Superior temporal gyrus (tissue), 1 donor: ENCODE results near the gene VGLL1.

Source experiments
- DNase-seq: peaks from one replicate; pipeline ENCODE4 v3.0.0-alpha.2; 2016; ENCODE audit errors: extremely low spot score

Gene VGLL1

DNA sequence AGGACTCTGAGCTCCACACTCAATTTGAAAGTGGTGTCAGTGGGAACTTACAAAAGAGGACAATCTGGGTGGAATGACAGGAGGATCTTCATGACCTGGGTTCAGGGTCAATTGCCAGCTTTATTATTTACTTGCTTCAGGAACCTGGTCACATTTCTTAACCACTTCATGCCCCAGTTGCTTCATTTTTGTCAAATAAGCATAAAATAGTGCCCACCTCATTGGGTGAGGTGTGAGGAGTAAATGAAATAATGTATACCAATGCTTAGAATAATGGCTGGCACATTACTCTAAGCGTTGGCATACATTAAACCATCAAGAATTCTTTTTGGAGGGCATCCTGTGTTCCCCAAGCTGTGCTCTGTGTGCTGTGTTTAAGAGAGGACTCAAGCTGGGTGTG lies 19.4 kb downstream of the VGLL1 start:
- no peak for DNase-seq

DNA sequence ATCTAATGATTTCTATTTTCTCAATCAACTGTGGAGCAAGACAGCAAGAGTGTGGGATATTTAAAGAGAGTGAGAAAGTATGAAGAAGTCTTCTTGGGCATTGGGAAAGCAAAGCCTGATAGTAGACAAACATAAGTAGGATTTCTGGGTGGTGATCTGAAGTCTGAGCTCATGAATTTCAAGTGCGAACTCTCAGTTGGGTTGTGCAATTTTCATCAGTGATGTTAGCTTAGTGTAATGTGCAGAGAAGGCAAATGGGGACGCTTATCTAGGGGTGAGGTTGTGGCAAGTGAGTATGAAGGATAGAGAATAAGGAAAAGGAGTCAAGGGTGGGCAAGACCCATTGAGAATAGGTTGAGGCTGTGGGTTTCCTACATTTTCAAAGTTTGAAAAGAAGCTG lies 23.7 kb downstream of the VGLL1 start:
- DNase-seq = no peak

DNA sequence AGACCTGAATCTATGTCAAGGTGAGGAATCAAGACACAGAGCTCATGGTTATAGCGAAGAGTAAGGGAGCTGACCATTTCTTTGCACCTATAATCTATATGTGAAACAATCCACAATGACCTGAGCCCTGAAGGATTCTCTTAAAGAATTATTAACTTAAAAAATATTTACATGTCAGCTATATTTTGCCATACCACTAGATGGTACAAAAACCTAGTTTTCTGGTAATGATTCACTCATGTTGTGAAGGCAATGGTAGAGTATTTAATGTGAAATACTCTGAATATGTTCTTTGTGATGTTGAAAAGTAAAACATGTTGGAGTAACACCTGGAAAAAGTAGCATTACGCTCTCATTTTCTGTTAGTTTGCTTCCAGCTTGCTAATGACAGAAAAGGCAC lies 40.0 kb downstream of the VGLL1 start:
- DNase-seq = no peak

DNA sequence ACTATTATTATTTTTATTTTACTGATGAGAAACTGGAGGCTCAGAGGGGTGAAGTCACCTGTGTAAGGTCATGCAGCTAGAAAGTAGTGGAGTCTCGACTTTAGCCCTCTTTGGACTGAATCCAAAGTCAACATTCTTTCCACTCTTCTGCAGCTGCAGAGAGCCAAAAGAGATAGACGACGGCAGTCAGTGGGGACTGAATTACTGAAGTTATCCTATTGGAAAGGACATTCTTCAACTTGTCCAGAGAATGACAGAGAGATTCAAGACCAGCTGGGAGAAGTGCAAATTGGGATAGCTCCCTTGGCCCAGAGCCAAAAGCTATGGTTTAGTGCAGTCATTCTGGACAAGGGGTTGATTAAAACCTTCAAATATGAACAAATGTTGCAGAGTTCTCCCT lies 42.5 kb downstream of the VGLL1 start:
- no peak for DNase-seq

DNA sequence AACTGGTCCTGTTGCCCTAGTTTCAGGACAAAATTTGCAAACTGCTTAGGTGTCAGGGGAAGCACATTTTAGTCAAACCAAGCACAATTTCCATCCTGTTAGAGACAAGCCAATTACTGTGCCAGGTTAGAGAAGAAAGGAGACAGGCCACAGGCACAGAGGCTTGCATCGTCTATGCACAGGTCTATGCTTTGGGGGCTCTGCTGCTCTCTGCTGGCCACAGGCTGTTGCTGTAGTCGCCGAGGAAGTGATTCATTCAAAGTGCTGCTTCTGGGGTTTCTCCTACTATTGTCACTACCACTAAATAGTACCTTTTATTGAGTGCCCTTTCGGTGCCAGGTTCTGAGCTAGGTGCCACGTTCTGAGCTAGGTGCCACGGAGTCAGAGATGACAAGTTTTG lies 45.5 kb downstream of the VGLL1 start:
- DNase-seq = peak; percentile 42

DNA sequence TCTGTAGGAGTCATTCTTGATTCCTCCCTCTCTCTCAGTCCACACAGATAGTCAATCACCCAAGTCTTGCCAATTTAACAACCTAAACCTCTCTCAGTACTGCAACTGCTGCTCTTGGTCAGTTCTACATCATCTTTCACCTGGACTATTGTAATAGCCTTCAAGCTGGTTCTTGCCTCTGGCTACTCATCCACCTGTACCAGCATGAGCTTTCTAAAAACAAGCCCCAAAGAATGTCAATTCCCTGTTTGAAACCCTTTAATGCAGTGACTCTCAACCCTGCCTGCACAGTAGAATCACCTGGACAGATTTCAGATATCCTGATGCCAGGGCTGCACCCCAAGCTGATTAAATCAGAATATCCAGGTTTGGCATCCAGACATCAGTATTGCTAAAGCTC lies 48.3 kb downstream of the VGLL1 start:
- no peak for DNase-seq

DNA sequence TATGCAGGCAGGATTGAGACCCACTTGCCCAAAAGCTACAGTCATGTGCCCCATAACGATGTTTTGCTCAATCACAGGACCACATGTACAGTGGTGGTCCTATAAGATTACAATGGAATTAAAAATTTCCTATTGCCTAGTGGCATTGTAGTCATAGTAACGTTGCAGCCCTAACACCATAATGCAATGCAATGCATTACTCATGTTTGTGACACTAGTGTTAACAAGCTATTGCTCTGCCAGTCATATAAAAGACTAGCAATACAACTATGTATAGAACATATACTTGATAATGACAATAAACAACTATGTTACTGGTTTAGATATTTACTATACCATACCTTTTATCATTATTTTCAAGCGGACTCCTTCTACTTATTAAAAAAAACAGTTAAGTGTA lies 50.6 kb downstream of the VGLL1 start:
- no peak for DNase-seq

DNA sequence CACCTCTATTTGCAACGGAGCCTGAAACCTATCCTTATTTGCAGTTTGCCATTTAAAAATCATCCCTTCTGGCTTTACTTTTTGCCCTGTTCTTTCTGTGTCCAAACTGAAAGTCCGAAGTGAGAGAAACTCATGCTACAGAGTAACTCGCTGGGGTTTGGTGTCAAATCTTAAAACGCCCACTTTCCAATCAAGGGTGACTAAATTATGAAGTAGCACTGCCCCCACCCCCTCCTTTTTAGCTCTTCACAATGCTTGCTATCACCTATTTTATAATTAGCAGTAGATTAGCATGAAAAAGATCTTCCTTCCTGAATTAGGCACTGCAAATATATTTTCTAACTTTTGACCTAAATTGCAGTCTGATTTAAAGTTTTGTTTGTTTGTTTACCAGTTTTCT lies 52.5 kb downstream of the VGLL1 start:
- DNase-seq = no peak

DNA sequence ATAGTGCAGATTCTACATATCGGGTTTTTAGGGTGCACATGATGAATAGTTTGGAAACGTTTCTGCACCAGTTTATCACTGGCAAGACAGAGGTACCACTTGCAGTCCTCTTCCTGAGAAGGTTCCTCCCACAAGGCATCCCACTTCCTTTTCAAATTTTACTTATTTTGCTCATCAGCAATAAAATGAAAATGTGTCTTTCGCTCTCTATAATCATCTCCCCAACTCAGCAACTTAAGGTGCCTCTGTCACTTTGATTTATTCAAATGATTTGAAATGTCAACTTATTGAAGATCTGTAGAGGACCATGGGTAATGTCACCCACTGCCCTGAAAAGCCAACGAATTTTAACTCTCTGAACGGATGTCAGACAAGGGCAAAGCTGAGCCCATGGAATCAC lies 53.2 kb downstream of the VGLL1 start:
- DNase-seq = no peak

DNA sequence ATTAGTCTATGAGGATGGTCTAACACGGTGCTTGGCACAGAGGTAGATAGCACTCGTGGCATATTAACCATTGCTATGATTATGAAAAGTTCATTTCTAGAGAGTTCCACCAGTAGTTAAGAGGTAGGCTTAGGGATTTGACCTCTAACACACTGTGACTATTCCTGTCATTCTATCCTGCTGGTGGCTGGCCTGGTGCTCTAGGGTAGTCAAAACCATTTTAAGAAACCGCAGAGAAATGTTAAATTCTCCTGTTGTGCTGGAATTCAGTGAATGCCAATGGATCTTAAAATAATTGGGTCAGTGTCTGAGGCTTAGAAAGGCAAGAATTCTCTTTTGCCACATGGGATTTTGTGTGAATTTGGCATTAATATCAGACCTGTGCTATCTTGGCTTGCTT lies 53.9 kb downstream of the VGLL1 start:
- no peak for DNase-seq

DNA sequence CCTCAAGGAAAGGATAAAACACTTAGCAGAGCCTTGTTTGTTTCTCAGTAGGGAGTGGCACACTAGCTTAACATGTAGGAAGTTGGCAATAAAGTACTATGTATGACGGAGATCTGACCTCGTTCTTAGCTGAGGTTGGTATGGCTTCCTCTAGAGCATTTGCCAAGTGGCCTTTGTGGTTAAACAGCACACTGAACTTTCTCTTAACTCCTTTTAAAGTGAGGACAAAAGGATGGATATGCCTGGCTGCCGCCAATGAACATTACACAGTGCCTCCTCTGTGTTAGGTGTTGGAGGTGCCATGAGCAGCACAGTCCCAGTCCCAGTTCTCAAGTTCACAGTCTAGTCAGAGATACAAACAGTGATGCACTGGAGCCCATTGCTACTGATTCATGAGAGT lies 54.4 kb downstream of the VGLL1 start:
- no peak for DNase-seq

DNA sequence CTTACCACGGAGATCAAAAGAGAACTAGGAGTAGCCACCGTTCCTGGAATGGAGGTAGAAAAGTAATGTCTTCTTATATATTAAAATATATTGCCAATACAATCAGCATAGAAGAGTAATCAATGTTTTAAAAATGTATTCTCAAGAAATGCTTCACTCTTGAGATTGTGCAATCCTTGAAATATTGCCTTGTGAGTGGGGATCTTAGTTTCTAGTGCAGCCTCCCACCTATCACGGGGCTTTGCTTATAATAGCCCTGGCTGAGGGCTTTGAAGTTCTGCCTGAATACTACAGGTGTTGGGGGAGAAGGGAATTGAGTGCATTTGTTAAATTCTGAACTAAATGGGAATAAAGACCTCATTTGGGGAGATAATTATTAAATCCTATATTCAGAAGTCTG lies 55.5 kb downstream of the VGLL1 start:
- no peak for DNase-seq

DNA sequence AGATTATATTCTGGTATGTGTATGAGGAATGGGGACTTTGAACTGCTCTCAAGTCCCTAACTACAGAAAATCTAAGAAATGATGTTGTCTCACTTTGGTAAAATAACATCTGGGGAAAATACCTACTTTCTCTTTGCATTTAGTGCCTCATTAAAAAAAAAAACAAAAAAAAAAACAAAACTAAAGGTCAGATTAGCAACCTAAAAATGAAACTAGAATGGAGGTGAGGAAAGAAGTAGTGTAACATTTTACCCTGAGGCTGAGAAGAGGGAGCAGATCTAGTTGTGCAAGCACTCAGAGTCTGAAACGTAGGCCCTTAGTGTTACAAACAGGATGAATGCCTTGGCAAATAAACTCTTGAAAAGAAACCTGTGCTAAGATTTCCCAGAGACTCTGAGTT lies 56.0 kb downstream of the VGLL1 start:
- DNase-seq = no peak

DNA sequence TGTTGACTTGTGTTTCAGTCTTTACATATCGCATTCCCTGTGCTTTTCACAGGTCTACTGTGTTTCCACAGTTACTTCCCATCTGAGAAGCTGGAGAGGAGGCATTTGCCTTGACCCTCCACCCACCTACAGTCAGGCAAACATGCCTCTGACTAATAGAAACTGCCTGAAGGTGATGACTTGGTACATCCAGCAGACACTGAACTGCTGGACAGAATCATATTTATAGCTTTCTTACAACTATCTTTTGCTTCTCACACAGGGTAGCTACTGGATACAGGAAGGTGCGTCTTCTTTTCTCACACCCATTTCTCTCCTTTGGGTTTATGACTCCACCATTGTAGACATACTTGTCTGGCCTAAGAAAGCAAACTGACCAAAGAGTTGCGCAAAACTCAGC lies 58.0 kb downstream of the VGLL1 start:
- no peak for DNase-seq

DNA sequence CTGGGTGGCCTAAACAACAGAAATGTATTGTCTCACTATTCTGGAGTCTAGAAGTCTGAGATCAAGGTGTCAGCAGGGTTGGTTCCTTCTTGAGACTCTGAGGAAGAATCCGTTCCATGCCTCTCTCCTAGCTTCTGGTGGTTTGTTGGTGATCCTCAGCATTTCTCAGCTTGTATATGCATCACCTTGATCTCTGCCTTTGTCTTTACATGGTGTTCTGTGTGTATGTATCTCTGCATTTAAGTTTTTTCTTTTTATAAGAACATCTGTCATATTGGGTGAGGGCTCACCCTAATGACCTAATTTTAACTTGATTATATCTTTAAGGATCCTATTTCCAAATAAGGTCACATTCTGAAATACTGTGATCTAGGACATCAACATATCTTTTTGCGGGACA lies 65.3 kb downstream of the VGLL1 start:
- no peak for DNase-seq

DNA sequence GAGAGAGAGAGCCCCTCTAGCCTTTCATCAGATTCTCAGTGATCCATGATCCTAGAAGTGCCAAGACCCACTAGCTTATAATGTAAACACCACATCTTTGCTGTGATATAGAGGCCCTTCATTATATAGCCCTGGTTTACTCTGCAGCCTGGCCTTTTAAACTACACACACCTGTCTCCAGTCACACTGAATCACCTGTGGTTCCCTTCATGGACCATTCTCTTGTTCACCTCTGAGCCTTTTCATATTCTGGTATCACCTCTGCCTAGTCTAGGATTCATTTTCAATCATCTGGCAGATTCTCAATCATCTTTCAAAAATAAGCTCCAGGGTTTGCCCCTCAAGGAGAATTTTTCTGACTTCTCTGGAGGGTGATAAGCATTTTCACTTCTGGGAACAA lies 65.9 kb downstream of the VGLL1 start:
- DNase-seq = no peak

DNA sequence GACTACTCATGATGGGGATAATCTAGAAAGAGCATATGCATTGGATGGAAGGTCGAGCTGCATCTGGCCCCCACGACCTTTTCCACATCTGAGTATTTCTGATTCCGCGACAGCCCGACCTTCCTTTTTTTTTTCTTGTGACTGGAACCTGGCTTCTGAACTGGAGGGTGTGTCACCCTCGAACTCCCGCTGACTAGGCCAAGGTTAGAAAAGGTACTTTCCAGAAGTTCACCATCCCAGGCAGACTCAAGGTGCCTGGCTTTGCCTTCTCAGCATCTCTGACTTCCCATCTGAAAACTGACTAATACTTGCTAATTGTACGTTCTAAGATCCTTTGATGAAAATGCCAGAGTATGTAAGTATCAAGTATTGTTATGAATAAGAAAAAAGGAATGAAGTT lies 66.6 kb downstream of the VGLL1 start:
- DNase-seq = no peak

DNA sequence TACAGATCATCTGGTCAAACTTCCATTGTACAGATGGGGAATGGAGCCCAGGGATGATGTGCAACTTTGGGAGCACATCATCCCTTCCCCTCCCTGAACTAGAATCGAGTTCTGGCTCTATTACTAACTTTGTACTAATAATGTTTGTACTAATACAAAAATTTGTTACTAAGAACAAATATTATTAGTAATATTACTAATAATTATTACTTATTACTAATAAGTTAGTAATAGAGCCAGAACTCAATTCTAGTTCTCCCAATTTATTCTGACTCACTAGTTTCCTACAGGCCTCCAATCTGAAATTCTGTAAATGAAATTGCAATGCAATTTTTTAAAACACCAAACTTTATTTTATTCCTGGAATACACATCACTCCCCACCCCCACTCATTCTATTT lies 68.0 kb downstream of the VGLL1 start:
- DNase-seq = no peak
